Psoas muscle (tissue), 8 donors: Measurements from ENCODE around the gene FBN3. TPM values are rescaled to one million over a fixed set of nuclear protein-coding genes. Genes with fewer than 3 reads are reported as not detected.

Source experiments
- ATAC-seq, 4 donors: fragments of 200-7000 bp; cut with Tn5 transposase; one replicate each; pipeline ENCODE4 v1.9.1; 2020; ENCODE audit warnings: moderate library complexity in 3 of 4, mild to moderate bottlenecking in 2 of 4
- DNase-seq, 2 donors: peaks; one replicate each; pipeline ENCODE4 v3.0.0-alpha.2; 2020
- H3K27ac ChIP-seq: fragments of 200-600 bp; one replicate; pipeline ENCODE4 v1.8.0; 2022
- H3K27me3 ChIP-seq, 3 donors: fragments of 200-600 bp in 1 of 3; one replicate each; pipeline versions ENCODE4 v1.6.1 to v1.8.0; 2013 to 2022; ENCODE audit warnings: low read length in 2 of 3, mild to moderate bottlenecking in 2 of 3, moderate library complexity in 1 of 3; ENCODE audit not compliant: insufficient read depth in 3 of 3
- H3K36me3 ChIP-seq, 2 donors: fragments of 200-600 bp in 1 of 2; one replicate each; pipeline versions ENCODE4 v1.6.1 to v1.8.0; 2013 to 2022; ENCODE audit warnings: low read depth in 1 of 2, mild to moderate bottlenecking in 1 of 2, moderate library complexity in 1 of 2; ENCODE audit not compliant: insufficient read depth in 1 of 2
- H3K4me1 ChIP-seq: fragments of 200-600 bp; one replicate; pipeline ENCODE4 v1.8.0; 2022
- H3K4me3 ChIP-seq: fragments of 200-600 bp; one replicate; pipeline ENCODE4 v1.8.0; 2022; ENCODE audit warnings: mild to moderate bottlenecking
- H3K9me3 ChIP-seq: fragments of 200-600 bp; one replicate; pipeline ENCODE4 v1.8.0; 2022
- CTCF ChIP-seq: fragments of 200-600 bp; IDR thresholded peaks from one replicate; pipeline ENCODE4 v1.8.0; 2022; ENCODE audit warnings: antibody characterized with exemption
- WGBS, 3 donors: extraction: QIAGEN DNeasy Blood & Tissue Kit; methylation state at CpG; one replicate each; pipeline versions ENCODE4 v1.1.6 to v1.1.7; 2013; 5-methylcytosine and 5-hydroxymethylcytosine counted together
- intact Hi-C, 2 donors: fragments of 100-400 bp; cut with DNase I; formaldehyde crosslinking; loops; one replicate each; pipeline versions ENCODE4 v1.11.0 to v1.14.2; 2022
- polyA plus RNA-seq, 3 donors: library from polyadenylated mRNA; stranded (reverse); fragments of 200-250 nt; gene quantifications; one replicate each; pipeline ENCODE4 v1.2.3, GENCODE V29; 2013
- total RNA-seq, 4 donors: library from RNA; stranded (reverse); fragmentation: NEBNext Ultra II Directional in 2 of 4; extraction: Animal tissue kit (Norgen Biotek cat#: 25700) in 2 of 4; gene quantifications; one replicate each; pipeline versions ENCODE4 v1.2.1 to v1.2.4, GENCODE V29; 2021 to 2023
- donor health status: healthy with polysubstance abuse.
- donor health status: DM: no; HTN: no; CAD: no; lungs with moderate emphysema.
- donor health status: Bipolar disorder and iron deficiency.
- donor health status: healthy.
- donor health status: DM: yes; HTN: yes; CAD: no.
- donor health status: DM: no; HTN: no; CAD: no.
- donor health status: DM: no; HTN: no; CAD: no.
- donor health status: DM: yes; HTN: yes; CAD: no.

Gene FBN3
- total and polyA plus RNA-seq, 7 donors, result 0.01 to 0.51 (median 0.02) TPM; not detected in 2

- no peak for TF ChIP-seq CTCF
- no peaks in the 10 kb centered on the region for H3K27me3 ChIP-seq
- no peaks in the 10 kb centered on the region for H3K9me3 ChIP-seq
- no peaks in the 10 kb centered on the region for H3K4me1 ChIP-seq
- ATAC-seq (no peak), DNase-seq (no peak)
- H3K4me3 ChIP-seq, result no peak overlapping the region
- H3K36me3 ChIP-seq, result no peaks in the 10 kb centered on the region
- WGBS, 3 donors, result 73 to 77% (median 77%) methylated on average over 8 to 9 of the region's 9 CpGs
- intact Hi-C loops, result no loop called here
- no peak overlapping the region for H3K27ac ChIP-seq
Measured at GRCh38 chr19:8020681-8021080, 128.7 kb downstream of the FBN3 start.

GRCh38 chr19:8017808-8018207 lies 131.6 kb downstream of the FBN3 start:
- no peaks in the 10 kb centered on the region for H3K27me3 ChIP-seq
- intact Hi-C loops, result no loop called here
- H3K9me3 ChIP-seq, result no peaks in the 10 kb centered on the region
- DNase-seq (no peak), ATAC-seq (no peak)
- no peaks in the 10 kb centered on the region for H3K36me3 ChIP-seq
- H3K4me1 ChIP-seq, result no peaks in the 10 kb centered on the region
- WGBS, 3 donors, result 67 to 68% (median 67%) methylated on average over 14 of the region's 14 CpGs
- H3K4me3 ChIP-seq, result no peak overlapping the region
- TF ChIP-seq CTCF, result peak; percentile 4
- H3K27ac ChIP-seq, result no peak overlapping the region

Other genes with a start within 250 kb of the FBN3 start
- 10 to 100 TPM; 42.7 to 72.5 (median 55.5) TPM for gene MAP2K7, start 245.7 kb downstream of the FBN3 start, total RNA-seq
- 10 to 100 TPM; 35.4 to 43.9 (median 40.0) TPM for gene MAP2K7, start 245.7 kb downstream of the FBN3 start, polyA plus RNA-seq
- 10 to 100 TPM in 1 of 4 donors, 1 to 10 TPM in 3; 4.5 to 13.0 (median 7.5) TPM for gene TGFBR3L, start 234.8 kb downstream of the FBN3 start, total RNA-seq
- gene TGFBR3L, start 234.8 kb downstream of the FBN3 start, polyA plus RNA-seq, result 1 to 10 TPM; 1.2 to 1.5 (median 1.3) TPM
- gene SNAPC2, start 229.3 kb downstream of the FBN3 start, total RNA-seq, result 1 to 10 TPM; 4.6 to 8.7 (median 6.7) TPM
- gene SNAPC2, start 229.3 kb downstream of the FBN3 start, polyA plus RNA-seq, result 10 to 100 TPM in 2 of 3 donors, 1 to 10 TPM in 1; 8.4 to 16.0 (median 10.2) TPM
- under 1 TPM in 1 of 4 donors, not detected in 3; 0.30 TPM for gene CTXN1, start 223.5 kb downstream of the FBN3 start, total RNA-seq
- gene CTXN1, start 223.5 kb downstream of the FBN3 start, polyA plus RNA-seq, result under 1 TPM in 2 of 3 donors, not detected in 1; 0.04 to 0.25 TPM
- gene TIMM44, start 205.9 kb downstream of the FBN3 start, total RNA-seq, result 10 to 100 TPM; 67.0 to 95.8 (median 80.0) TPM
- gene TIMM44, start 205.9 kb downstream of the FBN3 start, polyA plus RNA-seq, result 100 to 1,000 TPM in 2 of 3 donors, 10 to 100 TPM in 1; 95.1 to 173 (median 119) TPM
- 10 to 100 TPM; 44.5 to 57.9 (median 48.0) TPM for gene ELAVL1, start 144.0 kb downstream of the FBN3 start, total RNA-seq
- 10 to 100 TPM; 22.3 to 41.6 (median 41.4) TPM for gene ELAVL1, start 144.0 kb downstream of the FBN3 start, polyA plus RNA-seq
- gene CCL25, start 96.8 kb downstream of the FBN3 start, total RNA-seq, result not detected
- under 1 TPM in 1 of 3 donors, not detected in 2; 0.22 TPM for gene CCL25, start 96.8 kb downstream of the FBN3 start, polyA plus RNA-seq
- gene CERS4, start 59.8 kb upstream of the FBN3 start, total RNA-seq, result 1 to 10 TPM; 2.1 to 4.8 (median 3.6) TPM
- gene CERS4, start 59.8 kb upstream of the FBN3 start, polyA plus RNA-seq, result 1 to 10 TPM; 1.1 to 2.8 (median 1.3) TPM
- gene CD320, start 158.8 kb upstream of the FBN3 start, total RNA-seq, result 10 to 100 TPM; 17.4 to 25.4 (median 22.4) TPM
- 10 to 100 TPM; 44.8 to 67.2 (median 47.6) TPM for gene CD320, start 158.8 kb upstream of the FBN3 start, polyA plus RNA-seq
- 100 to 1,000 TPM in 3 of 4 donors, 10 to 100 TPM in 1; 76.8 to 150 (median 109) TPM for gene NDUFA7, start 171.8 kb upstream of the FBN3 start, total RNA-seq
- 100 to 1,000 TPM; 211 to 271 (median 243) TPM for gene NDUFA7, start 171.8 kb upstream of the FBN3 start, polyA plus RNA-seq
- 1,000 to 10,000 TPM in 2 of 4 donors, 100 to 1,000 TPM in 2; 947 to 1,442 (median 1,003) TPM for gene RPS28, start 171.9 kb upstream of the FBN3 start, total RNA-seq
- 100 to 1,000 TPM; 431 to 717 (median 657) TPM for gene RPS28, start 171.9 kb upstream of the FBN3 start, polyA plus RNA-seq
- gene KANK3, start 193.7 kb upstream of the FBN3 start, total RNA-seq, result 10 to 100 TPM in 2 of 4 donors, 1 to 10 TPM in 2; 7.1 to 14.2 (median 9.7) TPM
- gene KANK3, start 193.7 kb upstream of the FBN3 start, polyA plus RNA-seq, result 1 to 10 TPM; 5.1 to 9.4 (median 7.7) TPM
- gene ANGPTL4, start 214.6 kb upstream of the FBN3 start, total RNA-seq, result 100 to 1,000 TPM in 1 of 4 donors, 10 to 100 TPM in 3; 10.7 to 118 (median 44.7) TPM
- gene ANGPTL4, start 214.6 kb upstream of the FBN3 start, polyA plus RNA-seq, result 100 to 1,000 TPM in 1 of 3 donors, 10 to 100 TPM in 2; 17.2 to 235 (median 19.1) TPM
- 100 to 1,000 TPM in 1 of 4 donors, 10 to 100 TPM in 3; 77.1 to 130 (median 82.2) TPM for gene RAB11B, start 240.8 kb upstream of the FBN3 start, total RNA-seq
- gene RAB11B, start 240.8 kb upstream of the FBN3 start, polyA plus RNA-seq, result 10 to 100 TPM; 43.9 to 59.9 (median 56.9) TPM